ENCODE results near the gene ABTB1. TPM values are rescaled to one million over a fixed set of nuclear protein-coding genes. Genes with fewer than 3 reads are reported as not detected.
A peak's percentile ranks its signal among the peaks of the same experiment; 100 is the strongest.
"Not testable (repeated sequence)": the region's sequence is repeated elsewhere in the genome, so short reads cannot be mapped to it uniquely, and the experiment has no call there.

ABTB1 gene
- total RNA-seq, 2 experiments from 2014 or later: 63.4 to 65.5 TPM

DNA sequence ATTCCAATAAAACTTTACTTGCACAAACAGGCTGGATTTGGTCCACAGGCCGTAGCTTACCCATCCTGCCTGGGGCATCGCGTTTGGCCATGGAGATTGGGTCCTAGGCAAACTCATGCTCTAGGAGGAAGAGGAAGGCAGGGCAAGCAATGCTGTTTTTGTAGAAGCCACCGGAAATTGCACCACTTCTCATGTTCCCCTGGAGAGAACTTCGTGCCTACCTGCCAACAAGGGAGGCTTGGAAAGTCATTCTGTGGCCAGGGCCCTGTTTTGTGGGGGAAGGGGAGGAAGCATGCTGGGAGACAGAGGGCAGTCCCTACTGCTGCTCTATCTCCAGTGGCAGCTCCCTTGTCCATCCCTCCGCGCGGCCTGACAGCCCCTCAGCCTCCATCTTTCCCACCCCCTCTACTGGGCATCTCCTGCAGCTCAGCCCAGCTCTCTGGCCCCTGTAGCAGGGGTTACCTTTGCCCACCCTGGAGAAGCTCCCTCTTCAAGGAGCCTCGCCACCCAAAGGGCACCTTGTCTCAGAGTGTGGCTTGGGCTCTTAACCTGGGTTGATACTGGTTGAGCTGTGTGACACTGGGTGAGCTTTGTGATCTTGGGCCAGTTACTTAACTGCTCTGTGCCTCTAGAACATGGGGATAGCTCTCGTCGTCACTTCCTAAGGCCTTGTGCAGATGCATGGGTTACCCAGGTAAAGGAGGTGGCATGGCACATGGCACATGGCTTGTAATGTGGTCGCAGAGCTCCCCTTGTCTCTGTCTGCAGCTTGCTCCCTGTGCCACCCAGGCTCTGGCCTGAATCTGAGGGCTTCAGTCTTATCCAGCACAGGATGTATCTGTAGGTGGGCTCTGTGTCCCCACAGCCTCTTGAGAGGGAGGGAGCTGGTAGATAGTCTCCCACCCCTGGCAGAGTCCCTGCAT, 6.1 kb downstream of the ABTB1 start:
- ATAC-seq (ENCODE audit: low read depth) (no peak), DNase-seq (peak; percentile 25)
- Mint-ChIP-seq H3K4me1 (peaks cover 15% of the 10 kb centered on the region), H3K27ac (no peak overlapping the region), H3K4me3 (no peak overlapping the region), H3K27me3 (peaks cover 3% of the 10 kb centered on the region), H3K36me3 (no peaks in the 10 kb centered on the region), H3K9me3 (no peaks in the 10 kb centered on the region)
- POLR2A ChIA-PET: interaction anchor here (1.9 kb wide), 1 partner anchor 81 kb away, joined by 7 read pairs; the partner anchor contains the start of gene MCM2

DNA sequence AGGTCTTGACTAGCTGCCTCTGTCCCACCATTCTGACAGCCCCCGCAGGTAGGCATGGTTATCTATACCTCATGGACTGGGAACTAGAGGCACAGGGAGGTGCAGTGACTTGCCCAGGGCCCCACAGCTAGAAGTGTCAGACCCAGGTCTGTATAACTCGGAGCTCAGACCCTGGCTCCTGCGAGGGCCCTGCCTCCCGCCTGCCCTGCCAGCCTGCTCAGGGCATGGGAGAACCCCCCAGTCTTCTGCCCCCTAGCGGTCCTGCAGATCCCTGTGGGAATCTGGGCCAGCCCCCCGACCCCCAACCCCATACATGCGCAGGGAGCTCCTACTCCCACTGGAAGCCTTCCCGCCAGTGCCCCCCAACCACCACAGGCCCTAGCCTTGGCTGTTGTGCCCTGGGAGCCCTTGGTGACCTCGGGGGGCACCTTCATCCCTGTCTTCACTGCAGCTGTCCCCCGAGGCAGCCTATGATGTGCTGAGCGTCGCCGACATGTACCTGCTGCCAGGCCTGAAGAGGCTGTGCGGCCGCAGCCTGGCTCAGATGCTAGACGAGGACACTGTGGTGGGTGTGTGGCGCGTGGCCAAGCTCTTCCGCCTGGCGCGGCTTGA, 6.9 kb downstream of the ABTB1 start:
- DNase-seq (peak; percentile 20), ATAC-seq (ENCODE audit: low read depth) (no peak)
- Mint-ChIP-seq H3K27me3 (peaks cover 5% of the 10 kb centered on the region), H3K9me3 (no peaks in the 10 kb centered on the region), H3K27ac (no peak overlapping the region), H3K36me3 (no peaks in the 10 kb centered on the region), H3K4me3 (no peak overlapping the region), H3K4me1 (peaks cover 9% of the 10 kb centered on the region)
- POLR2A ChIA-PET: interaction anchor here (0.6 to 1.9 kb wide), 2 partner anchors 56 to 82 kb away, joined by 3 to 7 read pairs; partner anchors contain the start of gene MCM2

DNA sequence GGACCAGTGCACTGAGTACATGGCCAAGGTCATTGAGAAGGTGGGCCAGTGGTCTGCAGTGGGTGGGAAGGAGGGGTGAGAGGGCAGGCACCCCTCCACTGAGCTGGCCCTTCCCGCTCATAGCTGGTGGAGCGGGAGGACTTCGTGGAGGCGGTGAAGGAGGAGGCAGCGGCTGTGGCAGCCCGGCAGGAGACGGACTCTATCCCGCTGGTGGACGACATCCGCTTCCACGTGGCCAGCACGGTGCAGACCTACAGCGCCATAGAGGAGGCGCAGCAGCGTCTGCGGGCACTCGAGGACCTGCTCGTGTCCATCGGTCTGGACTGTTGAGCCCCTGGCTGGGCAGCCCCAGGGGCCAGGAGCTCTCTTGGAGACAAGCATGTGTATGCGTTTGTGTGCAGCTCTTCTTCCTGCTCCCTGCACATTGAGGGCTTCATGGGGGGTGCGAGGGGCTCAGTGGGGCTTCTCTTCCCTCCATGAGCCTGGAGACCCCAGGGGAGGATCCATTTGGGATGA, 7.5 kb downstream of the ABTB1 start:
- Mint-ChIP-seq H3K27me3 (peaks cover 5% of the 10 kb centered on the region), H3K9me3 (no peaks in the 10 kb centered on the region), H3K4me3 (no peak overlapping the region), H3K27ac (no peak overlapping the region), H3K36me3 (no peaks in the 10 kb centered on the region), H3K4me1 (peaks cover 8% of the 10 kb centered on the region)
- POLR2A ChIA-PET: interaction anchor here (0.6 to 1.9 kb wide), 2 partner anchors 56 to 82 kb away, joined by 3 to 7 read pairs; partner anchors contain the start of gene MCM2
- ATAC-seq (ENCODE audit: low read depth) (no peak), DNase-seq (peak; percentile 23)

DNA sequence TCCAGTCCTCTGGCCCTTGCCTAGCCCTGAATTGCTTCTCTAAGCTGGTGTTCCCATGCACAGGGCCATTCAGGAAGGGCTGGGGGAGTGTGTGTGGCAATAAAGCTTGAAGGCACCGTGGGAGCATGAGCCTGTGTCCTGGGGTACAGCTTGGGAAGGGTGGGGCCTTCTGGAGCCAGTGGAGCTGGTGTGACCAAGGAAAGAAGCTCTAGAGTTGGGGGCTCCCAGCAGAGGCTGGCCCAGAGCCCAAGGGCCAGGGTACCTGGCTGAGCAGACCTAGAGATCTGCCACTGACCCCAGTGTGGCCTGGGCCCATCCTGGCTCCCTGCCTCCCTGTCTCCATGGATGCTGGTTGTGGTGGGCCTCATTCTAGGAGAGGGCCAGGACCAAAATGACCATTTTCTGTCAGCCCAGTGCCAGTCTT, 8.1 kb downstream of the ABTB1 start:
- POLR2A ChIA-PET: no interaction called here
- Mint-ChIP-seq H3K4me1 (peaks cover 7% of the 10 kb centered on the region), H3K27me3 (peaks cover 5% of the 10 kb centered on the region), H3K36me3 (no peaks in the 10 kb centered on the region), H3K27ac (no peak overlapping the region), H3K9me3 (no peaks in the 10 kb centered on the region), H3K4me3 (no peak overlapping the region)
- peak; percentile 23 for DNase-seq
- ATAC-seq (ENCODE audit: low read depth): no peak

DNA sequence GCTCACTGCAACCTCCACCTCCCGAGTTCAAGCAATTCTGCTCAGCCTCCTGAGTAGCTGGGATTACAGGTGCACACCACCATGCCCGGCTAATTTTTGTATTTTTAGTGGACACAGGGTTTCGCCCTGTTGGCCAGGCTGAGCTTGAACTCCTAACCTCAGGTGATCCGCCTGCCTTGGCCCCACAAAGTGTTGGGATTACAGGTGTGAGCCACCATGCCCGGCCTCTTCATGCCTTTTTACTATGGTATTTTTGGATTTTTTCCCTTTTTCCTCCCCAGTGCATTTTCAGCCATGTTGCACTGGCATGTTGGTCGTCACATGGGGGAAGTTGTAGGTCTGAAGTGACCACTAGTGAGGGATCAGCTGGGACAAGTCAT, 9.4 kb downstream of the ABTB1 start:
- POLR2A ChIA-PET: interaction anchor here (1.3 kb wide), 1 partner anchor 11 kb away, joined by 4 read pairs; no protein-coding TSS in a partner anchor
- H3K36me3 Mint-ChIP-seq; H3K27ac Mint-ChIP-seq; H3K4me1 Mint-ChIP-seq; DNase-seq; H3K27me3 Mint-ChIP-seq; H3K9me3 Mint-ChIP-seq; H3K4me3 Mint-ChIP-seq; ATAC-seq (ENCODE audit: low read depth): not testable (repeated sequence)

DNA sequence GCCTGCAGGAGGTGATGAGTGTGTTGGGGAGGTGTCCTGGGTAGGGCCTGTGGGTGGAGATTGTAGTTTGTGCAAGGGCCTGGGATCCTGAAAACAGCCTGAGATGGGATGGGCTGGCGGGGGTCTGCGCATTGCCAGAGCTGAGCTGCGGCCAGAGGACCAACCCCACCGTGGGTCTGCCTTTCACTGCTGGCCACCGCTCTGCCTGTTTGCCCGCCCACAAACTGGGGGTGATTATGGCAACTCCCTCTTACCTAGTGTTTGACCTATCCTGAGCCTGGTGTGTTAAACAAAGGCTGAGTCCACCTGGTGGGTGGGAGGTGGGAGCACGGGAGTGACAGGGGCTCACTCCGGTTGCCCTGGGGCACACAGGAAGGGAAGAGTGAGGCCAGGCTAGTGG, 9.8 kb downstream of the ABTB1 start:
- no peaks in the 10 kb centered on the region for H3K9me3 Mint-ChIP-seq
- H3K4me3 Mint-ChIP-seq: no peak overlapping the region
- POLR2A ChIA-PET: interaction anchor here (1.3 kb wide), 1 partner anchor 11 kb away, joined by 4 read pairs; no protein-coding TSS in a partner anchor
- peaks cover 7% of the 10 kb centered on the region for H3K4me1 Mint-ChIP-seq
- ATAC-seq (ENCODE audit: low read depth): no peak
- no peak overlapping the region for H3K27ac Mint-ChIP-seq
- H3K27me3 Mint-ChIP-seq: peaks cover 5% of the 10 kb centered on the region
- DNase-seq: peak; percentile 20
- H3K36me3 Mint-ChIP-seq: no peaks in the 10 kb centered on the region

DNA sequence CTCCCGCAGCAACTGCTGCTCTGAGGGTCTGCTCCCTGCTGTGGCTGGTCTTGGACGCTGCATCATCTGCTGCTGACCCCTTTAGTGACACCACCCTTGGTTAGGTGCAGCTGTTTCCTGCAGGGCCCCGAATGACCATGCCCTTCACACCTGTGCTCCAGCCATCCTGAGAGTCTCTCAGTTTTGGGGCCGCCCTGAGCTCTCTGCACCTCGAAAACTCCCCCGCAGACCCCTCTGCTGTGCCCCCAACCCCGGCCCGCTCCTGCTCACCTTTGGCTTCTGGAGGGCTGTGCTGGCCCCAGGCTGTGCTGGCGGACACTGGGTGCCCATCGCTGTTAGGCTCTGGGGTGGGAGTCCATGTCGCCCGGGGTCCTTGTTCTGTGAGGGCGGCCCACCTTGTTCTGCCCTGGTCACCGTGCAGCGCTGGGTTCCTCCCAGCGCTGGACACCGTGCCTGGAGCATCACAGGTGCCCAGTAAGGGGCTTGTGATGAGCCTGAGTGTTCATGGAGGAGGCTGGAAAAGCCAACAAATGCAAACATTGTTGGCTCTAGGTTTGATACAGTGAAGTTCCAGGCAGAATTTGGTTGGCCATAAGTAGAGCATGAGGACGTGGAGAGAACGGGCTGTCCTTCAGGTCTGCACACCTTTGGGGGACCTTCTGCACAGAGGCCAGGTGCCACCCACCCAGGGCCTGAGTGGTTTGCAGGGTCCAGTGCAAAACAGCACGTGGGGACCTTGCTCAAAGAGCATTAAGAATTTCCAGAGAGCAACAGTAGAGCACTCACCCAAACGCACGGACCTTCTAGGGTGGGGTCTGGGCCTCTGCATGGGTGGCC, 12.3 kb downstream of the ABTB1 start:
- peaks cover 5% of the 10 kb centered on the region for H3K27me3 Mint-ChIP-seq
- ATAC-seq (ENCODE audit: low read depth) (no peak), DNase-seq (peak; percentile 22)
- POLR2A ChIA-PET: no interaction called here
- H3K27ac Mint-ChIP-seq: no peak overlapping the region
- no peak overlapping the region for H3K4me3 Mint-ChIP-seq
- H3K9me3 Mint-ChIP-seq: no peaks in the 10 kb centered on the region
- no peaks in the 10 kb centered on the region for H3K36me3 Mint-ChIP-seq
- H3K4me1 Mint-ChIP-seq: peaks cover 6% of the 10 kb centered on the region

DNA sequence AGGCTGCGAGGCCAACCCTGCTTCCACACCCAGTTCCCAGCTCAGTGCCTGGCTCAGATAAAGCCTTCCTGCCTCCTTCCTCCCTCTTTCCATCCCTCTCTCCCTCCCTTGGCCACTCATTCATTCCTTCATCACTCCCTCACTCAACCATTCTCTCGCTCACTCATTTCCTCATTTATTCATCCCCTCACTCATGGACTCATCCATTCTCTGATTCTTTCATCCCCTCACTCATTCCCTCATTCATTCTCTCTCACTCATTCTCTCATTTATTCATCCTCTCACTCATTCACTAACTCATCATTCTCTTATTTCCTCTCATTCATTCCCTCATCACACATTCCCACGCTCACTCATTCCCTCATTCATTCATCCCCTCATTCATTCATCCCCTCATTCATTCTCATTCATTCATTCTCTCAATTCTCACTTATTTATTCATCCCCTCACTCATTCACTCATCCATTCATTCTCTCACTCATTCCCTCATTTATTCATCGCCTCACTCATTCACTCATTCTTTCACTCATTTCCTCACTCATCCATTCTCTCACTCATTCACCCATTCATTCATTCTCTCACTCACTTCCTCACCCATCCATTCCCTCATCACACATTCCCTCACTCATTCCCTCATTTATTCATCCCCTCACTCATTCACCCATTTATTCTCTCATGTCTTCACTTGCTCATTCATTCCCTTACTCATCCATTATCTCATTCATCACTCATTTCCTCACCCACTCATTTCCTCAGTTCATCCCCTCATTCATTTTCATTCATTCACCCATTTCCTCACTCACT, 13.2 kb downstream of the ABTB1 start:
- no peak for ATAC-seq (ENCODE audit: low read depth)
- peaks cover 6% of the 10 kb centered on the region for H3K4me1 Mint-ChIP-seq
- H3K9me3 Mint-ChIP-seq: no peaks in the 10 kb centered on the region
- H3K27ac Mint-ChIP-seq: no peak overlapping the region
- no peak for DNase-seq
- peaks cover 5% of the 10 kb centered on the region for H3K27me3 Mint-ChIP-seq
- no peak overlapping the region for H3K4me3 Mint-ChIP-seq
- POLR2A ChIA-PET: no interaction called here
- no peaks in the 10 kb centered on the region for H3K36me3 Mint-ChIP-seq

DNA sequence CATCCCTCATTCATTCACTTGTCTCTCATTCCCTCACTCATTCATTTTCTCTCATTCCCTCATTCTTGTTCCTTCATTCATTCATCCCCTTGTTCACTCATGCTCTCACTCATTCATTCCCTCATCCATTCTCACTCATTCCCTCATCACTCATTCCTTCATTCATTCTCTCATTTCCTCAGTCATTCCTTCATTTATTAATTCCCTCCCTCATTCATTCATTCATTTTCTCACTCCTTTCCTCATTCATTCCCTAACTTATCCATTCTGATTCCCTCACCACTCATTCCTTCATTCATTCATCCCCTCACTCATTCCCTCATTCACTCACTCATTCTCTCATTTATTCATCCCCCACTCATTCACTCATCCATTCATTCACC, 13.8 kb downstream of the ABTB1 start:
- no peaks in the 10 kb centered on the region for H3K36me3 Mint-ChIP-seq
- no peak overlapping the region for H3K27ac Mint-ChIP-seq
- peaks cover 5% of the 10 kb centered on the region for H3K4me1 Mint-ChIP-seq
- ATAC-seq (ENCODE audit: low read depth) (no peak), DNase-seq (no peak)
- H3K9me3 Mint-ChIP-seq: no peaks in the 10 kb centered on the region
- POLR2A ChIA-PET: no interaction called here
- no peak overlapping the region for H3K4me3 Mint-ChIP-seq
- H3K27me3 Mint-ChIP-seq: peaks cover 5% of the 10 kb centered on the region

DNA sequence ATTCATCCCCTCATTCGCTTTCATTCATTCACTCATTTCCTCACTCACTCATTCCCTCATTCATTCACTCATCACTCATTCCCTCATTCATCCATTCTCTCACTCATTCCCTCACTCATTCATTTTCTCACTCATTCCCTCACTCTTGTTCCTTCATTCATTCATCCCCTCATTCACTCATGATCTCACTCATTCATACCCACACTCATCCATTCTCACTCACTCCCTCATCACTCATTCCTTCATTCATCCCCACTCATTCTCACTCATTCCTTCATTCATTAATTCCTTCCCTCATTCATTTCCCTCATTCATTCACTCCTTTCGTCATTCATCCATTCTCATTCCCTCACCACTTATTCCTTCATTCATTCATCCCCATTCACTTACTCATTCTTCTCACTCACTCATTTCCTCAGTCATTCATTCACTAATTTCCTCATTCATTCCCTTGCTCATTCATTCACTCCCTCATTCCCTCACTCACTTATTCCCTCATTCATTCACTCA, 14.5 kb downstream of the ABTB1 start:
- POLR2A ChIA-PET: no interaction called here
- ATAC-seq (ENCODE audit: low read depth): no peak
- Mint-ChIP-seq H3K27me3 (peaks cover 5% of the 10 kb centered on the region), H3K4me3 (no peak overlapping the region), H3K36me3 (no peaks in the 10 kb centered on the region), H3K4me1 (peaks cover 4% of the 10 kb centered on the region), H3K27ac (no peak overlapping the region), H3K9me3 (no peaks in the 10 kb centered on the region)
- no peak for DNase-seq

DNA sequence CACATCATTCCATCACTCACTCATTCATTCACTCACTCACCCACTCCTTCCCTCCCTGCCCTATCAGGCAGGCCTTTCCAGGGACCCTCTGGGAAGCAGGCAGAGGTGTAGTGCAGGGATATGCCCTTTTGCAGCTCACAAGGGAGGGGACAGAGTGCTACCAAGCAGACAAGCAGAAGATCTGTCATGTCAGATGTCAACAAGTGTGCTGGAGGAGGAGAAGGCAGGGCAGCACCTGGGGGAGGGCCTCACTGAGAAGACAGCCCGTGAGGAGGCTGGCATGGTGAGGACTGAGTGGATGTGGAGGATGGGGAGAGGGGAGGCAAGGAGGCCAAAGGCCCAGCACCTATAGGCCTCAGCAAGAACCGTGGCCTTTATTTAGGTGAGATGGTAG, 15.3 kb downstream of the ABTB1 start:
- H3K9me3 Mint-ChIP-seq: no peaks in the 10 kb centered on the region
- POLR2A ChIA-PET: no interaction called here
- ATAC-seq (ENCODE audit: low read depth) (no peak), DNase-seq (peak; percentile 0)
- no peak overlapping the region for H3K4me3 Mint-ChIP-seq
- H3K36me3 Mint-ChIP-seq: no peaks in the 10 kb centered on the region
- H3K27ac Mint-ChIP-seq: no peak overlapping the region
- peaks cover 4% of the 10 kb centered on the region for H3K4me1 Mint-ChIP-seq
- peaks cover 5% of the 10 kb centered on the region for H3K27me3 Mint-ChIP-seq

DNA sequence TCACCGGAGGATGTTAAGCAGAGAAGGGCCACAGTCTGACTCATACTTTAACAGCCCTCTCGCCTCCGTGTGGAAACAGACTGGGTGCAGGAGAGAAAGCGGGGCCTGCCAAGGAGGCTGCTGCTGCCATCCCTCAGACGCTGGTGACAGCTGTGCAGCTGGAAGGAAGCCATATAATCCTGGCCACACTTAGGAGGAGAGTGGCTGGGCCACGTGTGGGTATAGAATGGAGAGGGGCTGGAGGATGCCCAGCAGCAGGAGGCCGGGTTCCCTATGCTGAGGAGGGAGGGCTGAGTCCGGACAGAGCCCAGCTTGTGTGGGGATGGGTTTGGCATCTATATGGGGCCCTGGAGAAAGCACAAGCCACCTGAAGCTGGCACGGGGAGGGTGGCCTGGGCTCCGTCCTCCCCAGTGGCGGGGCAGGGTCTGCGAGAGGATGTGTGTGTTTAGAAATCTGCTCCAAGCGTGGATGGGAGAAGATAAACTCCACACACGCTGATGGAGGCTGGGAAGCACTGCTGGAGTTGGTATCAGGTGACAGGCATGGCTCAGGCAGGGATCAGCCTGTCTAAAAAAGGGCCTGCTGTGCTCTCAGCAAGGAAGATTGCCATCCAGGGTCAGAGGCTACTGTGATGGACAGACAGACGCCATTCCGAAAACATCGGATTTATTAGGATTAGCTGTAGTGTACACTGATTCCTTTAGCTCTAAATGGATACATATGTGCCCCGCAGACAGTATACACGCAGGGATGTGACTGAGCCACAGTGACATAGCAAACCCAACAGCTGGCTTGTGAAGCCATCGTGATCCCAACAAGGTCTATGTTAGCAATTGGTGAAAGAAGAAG, 15.9 kb downstream of the ABTB1 start:
- Mint-ChIP-seq H3K36me3 (no peaks in the 10 kb centered on the region), H3K4me1 (peaks cover 1% of the 10 kb centered on the region), H3K27me3 (peaks cover 2% of the 10 kb centered on the region), H3K4me3 (no peak overlapping the region), H3K27ac (no peak overlapping the region), H3K9me3 (no peaks in the 10 kb centered on the region)
- peak; percentile 7 for DNase-seq
- ATAC-seq (ENCODE audit: low read depth): no peak
- POLR2A ChIA-PET: no interaction called here
